HG03060 (cell line): Measurements from ENCODE around the gene CUL3.
"Not testable (repeated sequence)": the region's sequence is repeated elsewhere in the genome, so short reads cannot be mapped to it uniquely, and the experiment has no call there.

Source experiments
- ATAC-seq: cut with Tn5 transposase; IDR thresholded peaks from one replicate; pipeline ENCODE4 v1.9.1; 2021; ENCODE audit warnings: low read depth, moderate number of reproducible peaks; ENCODE audit not compliant: unreplicated experiment

CUL3 gene

GRCh38 chr2:224487940-224488339 is 97.2 kb downstream of the CUL3 start:
- ATAC-seq, result not testable (repeated sequence)

GRCh38 chr2:224485081-224486014 is 99.8 kb downstream of the CUL3 start:
- ATAC-seq, result not testable (repeated sequence)

DNA sequence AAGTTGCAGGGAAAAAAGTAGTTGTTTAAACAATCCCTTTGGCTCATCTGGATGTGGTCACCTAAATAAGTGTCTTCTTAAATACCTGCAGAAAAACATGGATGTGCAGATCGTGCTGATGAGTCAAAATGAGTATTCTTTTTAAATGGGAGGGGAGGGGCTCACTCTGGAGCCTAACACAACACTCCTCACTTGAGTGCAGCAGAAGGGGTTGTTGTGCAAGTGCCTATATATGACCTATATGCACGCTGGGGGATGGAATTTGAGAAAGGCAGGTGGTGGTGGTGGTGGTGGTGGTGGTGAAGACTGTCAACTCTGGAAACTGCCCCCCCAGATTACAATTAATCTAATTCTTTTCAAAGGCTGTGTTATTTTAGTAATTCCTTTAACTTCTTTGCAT is 105.3 kb downstream of the CUL3 start:
- no peak for ATAC-seq

- ATAC-seq, result no peak
These were observed 112.3 kb downstream of the CUL3 start for GRCh38 chr2:224472827-224473226.

DNA sequence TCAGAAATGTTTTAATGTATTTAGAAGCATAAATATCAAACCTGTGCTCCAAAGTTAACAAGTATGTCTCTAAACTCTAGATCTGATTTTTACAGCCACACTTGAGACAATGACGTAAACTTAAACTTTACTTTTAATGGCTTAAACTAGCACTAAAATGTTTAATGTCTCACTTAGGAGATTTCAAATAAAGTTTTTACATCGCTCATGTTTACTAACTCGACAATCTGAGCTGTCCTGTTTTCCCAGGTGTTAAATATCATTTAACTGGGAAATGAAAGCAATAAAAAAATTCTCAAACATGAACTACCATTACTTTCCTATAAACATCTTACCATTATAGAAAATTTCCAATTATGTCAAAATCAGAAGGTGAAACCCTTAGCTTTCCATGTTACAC is 113.0 kb downstream of the CUL3 start:
- no peak for ATAC-seq

DNA sequence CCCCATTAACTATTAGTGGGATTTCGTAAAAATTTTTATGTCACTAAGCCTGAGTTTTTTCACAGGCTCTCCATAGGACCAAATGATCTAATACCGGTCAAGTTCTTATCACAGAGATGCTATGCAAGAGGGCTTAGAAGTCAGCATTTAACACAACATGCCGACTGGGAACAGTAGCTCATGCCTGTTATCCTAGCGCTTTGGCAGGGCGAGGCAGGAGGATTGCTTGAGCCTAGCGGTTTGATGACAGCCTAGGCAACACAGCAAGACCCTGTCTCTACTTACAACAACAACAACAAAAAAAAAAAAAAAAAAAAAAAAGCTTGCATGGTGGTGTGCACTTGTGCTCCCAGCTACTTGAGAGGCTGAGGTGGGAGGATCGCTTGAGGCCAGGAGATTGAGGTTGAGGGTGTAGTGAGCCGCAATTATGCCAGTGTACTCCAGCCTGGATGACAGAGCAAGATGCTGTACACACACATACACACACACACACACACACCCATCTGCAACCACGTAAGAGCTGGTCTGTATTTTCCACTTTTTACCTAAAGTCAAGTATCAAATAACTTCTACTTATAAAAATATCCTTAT is 115.7 kb downstream of the CUL3 start:
- ATAC-seq, result no peak

- no peak for ATAC-seq
These were observed 118.8 kb downstream of the CUL3 start for GRCh38 chr2:224466304-224466895.

- ATAC-seq, result no peak
These were observed 123.8 kb downstream of the CUL3 start for GRCh38 chr2:224461391-224461790.

DNA sequence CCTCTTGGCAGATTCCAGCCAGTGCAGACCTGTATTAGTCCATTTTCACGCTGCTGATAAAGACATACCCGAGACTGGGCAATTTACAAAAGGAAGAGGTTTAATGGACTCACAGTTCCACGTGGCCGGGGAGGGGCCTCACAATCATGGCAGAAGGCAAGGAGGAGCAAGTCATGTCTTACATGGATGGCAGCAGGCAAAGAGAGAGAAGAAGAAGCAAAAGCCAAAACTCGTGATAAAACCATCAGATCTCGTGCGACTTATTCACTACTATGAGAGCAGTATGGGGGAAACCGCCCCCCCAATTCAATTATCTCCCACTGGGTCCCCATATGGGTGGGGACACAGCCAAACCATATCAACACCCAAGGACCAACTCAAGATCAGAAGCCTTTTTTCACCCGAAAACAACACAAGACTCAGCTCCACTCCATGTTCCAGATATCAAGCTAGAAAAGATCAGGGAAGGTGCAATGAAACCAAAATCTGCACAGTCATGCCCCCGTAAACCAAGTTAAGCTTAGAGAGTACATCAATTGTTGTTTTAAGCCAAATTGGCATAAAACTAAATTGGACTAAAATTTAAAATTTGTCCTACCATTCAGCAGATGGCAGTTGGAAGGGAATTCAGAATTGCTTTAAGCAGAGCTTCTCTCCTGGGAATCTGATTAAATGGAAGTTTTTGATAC is 127.6 kb downstream of the CUL3 start:
- no peak for ATAC-seq

DNA sequence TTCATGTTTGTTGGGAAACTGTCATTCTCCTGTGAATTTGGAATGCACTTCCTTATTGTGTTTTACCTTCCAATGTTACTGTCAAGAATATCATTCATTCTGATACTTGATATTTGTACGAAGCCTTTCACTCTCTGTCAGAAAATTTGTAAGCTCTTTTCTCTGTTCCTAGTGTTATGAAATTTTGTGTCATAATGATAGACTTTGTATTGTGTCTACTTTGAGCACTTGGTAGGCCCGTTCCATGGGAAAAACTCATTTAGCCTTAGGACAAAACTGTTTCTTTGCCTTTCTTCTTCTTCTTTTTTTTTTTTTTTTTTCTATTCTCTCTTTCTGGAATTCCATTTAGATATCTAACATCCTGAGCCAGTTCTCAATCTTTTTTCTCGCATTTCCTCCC is 131.3 kb downstream of the CUL3 start:
- no peak for ATAC-seq

DNA sequence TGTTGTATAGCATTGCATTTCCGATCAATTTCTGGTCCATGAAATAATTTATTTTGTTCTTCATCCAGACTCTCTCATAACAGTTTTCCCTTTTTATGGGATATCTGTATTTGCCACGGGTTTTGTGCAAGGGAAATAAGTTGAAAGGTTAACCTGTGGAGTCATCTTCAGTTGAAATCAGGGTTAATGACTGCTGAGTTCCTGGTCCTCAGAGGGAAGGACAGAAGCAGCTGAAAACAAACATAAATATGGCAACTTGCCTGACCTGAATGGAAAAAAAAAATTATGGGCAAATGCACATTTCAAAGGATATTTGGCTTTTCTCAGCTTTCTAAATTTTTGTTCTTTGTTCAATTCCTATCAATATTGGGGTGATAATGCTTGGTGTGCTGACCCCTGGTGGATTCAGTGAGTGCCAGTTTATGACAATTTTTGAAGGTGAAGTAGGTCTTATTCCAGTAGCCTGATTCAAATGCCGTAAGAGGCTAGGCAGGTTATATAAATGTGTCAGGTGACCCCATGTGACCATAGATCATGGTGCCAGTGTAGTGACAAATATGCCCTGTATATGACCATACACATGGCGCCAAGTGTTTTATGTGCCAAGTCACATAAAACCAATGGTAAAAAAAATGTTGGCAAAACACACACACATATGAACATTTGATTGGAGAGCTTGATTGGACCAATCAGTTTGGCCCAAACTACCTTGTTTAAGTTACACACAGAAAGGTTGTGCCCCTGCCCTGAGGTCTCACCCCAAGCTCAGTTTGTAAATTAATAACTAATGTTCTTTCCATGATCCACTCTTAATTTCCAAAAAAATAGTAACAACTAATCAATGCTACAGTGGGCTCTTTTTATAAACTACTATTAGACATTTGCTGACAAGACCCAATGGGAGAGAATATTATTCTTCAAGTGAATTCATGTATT is 135.7 kb downstream of the CUL3 start:
- ATAC-seq, result no peak

DNA sequence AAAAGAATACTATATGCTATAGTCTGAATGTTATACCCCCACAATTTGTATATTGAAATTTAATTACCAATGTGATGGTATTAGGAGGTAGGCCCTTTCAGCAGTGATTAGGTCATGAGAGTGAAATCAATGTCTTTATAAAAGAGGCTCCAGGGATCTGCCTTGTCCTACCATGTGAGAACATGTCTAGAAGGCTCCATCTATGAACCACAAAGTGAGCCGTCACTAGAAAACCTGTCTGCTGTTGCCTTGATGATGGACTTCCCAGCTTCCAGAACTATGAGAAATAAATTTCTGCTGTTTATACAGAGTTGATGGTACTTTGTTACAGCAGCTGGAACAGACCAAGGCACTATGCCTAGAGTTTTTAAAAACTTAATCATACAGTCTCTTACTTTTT is 136.9 kb downstream of the CUL3 start:
- no peak for ATAC-seq

- ATAC-seq, result no peak
These were observed 140.4 kb downstream of the CUL3 start for GRCh38 chr2:224444783-224445182.

DNA sequence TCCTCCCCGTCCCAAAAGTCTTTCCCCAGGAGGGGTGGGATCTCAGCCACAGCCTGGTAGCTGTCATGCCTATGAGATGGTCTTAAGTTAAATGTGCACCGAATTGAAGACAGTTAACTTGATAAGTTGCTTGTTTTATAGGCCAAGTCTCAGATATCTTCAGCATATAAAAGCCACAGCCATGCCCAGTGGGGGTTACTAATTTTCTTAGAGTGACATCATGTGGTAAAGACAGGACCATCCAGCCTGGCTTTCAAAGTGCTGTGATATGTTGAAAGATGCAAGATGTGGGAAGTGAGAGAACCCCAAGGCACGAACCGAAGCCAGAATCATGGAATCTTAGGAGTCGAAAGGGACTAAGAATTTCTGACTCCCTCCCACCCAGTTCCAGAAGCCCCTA is 141.1 kb downstream of the CUL3 start:
- no peak for ATAC-seq

DNA sequence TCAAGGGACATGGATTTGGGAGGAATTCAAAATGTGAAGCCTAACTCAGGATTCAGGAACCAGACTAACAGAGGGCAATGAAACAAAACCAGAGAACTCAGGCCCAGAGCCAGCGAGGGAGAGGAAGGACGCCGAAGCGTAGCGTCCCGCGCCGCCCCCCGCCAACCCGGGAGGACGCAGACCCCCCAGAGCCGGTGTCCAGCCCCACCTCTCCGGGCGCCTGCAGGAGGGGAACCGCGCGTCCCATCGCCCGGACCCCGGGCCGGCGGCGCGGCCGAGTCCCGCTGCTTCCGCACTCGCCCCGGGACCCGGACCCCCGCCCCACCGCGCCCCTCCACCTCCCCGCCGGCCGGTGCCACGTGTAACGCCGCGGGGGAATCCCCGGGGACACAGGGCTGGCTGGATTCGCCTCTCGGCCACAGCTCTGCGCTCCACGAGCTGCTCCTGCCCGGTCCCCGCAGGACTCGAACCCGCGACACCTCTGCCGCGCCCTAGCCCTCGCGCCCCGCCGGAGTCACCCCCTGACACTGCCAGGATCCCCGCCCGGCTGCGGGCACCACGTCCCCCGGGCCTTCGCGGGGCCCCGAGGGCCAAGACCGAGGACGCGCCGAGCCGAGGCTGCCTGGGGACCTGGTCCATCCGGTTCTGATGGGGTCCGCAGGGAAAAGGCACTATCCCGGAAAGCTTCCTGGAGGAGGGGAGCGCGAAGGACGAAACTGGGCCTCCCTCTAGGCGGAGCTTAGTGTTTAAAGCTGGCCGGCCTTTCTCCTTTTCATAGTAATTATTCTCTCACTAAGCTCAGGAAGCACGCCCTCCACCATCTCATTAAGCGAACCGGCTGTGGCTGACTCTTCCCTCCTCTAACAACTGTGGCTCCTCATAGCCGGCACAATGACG is 142.8 kb downstream of the CUL3 start:
- no peak for ATAC-seq

- no peak for ATAC-seq
These were observed 144.2 kb downstream of the CUL3 start for GRCh38 chr2:224440988-224441387.

DNA sequence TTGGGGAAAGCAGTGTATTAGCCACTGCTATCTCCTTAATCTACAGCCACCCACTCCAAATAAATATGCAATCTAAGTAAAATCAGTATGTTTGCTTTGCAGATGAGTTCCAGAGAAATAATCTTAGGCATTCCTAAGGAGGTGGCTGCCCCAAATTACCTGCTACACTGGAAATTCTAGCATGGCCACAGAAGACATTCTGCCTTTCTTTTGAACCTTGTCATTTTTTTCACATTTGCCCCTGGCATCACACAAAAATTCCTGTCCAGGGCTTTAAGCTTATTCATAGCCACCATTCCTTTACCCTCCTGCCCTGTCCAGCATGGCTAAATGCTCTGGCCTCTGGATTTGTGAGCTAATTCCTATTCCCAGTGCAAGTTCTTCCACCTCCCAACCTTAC is 146.4 kb downstream of the CUL3 start:
- ATAC-seq, result no peak

- no peak for ATAC-seq
These were observed 148.5 kb downstream of the CUL3 start for GRCh38 chr2:224436634-224437033.

DNA sequence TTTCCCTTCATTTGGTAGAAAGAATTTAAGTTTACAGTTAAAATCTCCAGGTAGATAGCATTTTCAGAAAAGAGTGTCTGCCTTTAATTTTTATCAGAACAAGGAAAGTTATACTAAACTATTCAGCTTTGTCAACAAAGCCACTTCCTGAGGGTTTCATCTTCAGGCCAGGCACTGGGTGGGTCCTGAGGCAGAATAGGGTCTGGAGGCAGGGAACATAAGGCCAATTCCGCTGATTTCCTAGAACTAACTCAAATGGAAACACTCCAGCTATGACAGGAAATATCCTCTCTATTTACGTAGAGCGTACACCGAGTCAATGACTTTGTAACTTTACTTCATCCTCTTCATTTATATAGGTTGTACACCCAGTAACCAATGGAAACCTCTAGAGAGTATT is 150.5 kb downstream of the CUL3 start:
- ATAC-seq, result no peak
